Measurements from ENCODE around the gene APOLD1.

DNA sequence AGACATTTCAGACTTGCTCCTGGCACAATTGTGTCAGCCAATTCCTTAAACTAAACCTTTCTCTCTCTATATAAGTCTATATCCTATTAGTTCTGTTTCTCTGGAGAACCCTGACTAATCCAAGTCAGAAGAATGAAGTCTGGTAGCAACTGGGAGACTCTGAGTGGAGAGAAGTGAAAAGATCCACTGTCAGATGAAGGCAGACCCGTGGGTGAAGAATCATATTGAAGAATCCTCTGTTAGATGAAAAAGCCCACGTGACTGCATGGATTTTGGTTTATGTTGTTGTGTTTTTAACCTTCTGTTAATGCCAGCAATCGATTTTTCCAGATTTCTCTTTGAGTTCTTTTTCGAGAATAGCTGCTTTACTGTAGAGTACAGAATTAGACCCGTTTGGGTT lies 29.5 kb upstream of the APOLD1 start:
- TF ChIP-seq SMC3 (IDR thresholded peaks at IDR 0.05; ENCODE audit: low read depth, low read length) (no peak), MAZ (IDR thresholded peaks at IDR 0.05; ENCODE audit: borderline replicate concordance, low read depth, low read length) (no peak)
- TF ChIP-seq, protein P1, sequence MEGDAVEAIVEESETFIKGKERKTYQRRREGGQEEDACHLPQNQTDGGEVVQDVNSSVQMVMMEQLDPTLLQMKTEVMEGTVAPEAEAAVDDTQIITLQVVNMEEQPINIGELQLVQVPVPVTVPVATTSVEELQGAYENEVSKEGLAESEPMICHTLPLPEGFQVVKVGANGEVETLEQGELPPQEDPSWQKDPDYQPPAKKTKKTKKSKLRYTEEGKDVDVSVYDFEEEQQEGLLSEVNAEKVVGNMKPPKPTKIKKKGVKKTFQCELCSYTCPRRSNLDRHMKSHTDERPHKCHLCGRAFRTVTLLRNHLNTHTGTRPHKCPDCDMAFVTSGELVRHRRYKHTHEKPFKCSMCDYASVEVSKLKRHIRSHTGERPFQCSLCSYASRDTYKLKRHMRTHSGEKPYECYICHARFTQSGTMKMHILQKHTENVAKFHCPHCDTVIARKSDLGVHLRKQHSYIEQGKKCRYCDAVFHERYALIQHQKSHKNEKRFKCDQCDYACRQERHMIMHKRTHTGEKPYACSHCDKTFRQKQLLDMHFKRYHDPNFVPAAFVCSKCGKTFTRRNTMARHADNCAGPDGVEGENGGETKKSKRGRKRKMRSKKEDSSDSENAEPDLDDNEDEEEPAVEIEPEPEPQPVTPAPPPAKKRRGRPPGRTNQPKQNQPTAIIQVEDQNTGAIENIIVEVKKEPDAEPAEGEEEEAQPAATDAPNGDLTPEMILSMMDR (conservative IDR thresholded peaks at IDR 0.05; ENCODE audit: low read depth, low read length): no peak
- TF ChIP-seq, protein P2, sequence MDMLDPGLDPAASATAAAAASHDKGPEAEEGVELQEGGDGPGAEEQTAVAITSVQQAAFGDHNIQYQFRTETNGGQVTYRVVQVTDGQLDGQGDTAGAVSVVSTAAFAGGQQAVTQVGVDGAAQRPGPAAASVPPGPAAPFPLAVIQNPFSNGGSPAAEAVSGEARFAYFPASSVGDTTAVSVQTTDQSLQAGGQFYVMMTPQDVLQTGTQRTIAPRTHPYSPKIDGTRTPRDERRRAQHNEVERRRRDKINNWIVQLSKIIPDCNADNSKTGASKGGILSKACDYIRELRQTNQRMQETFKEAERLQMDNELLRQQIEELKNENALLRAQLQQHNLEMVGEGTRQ (IDR thresholded peaks at IDR 0.05; ENCODE audit: low read depth, low read length): no peak

Data from IMR-90 (cell line).